ENCODE measurements around the gene UFSP1. TPM values are rescaled to one million over a fixed set of nuclear protein-coding genes. Genes with fewer than 3 reads are reported as not detected.

The UFSP1 gene
- polyA plus RNA-seq, 1 donor from 2014 or later, result 2.4 TPM

GRCh38 chr7:100901921-100902332, 12.4 kb upstream of the UFSP1 start:
- Histone ChIP-seq H3K4me3 (ENCODE audit: low read length) (no peak overlapping the region), H4K20me1 (ENCODE audit: insufficient read depth) (no peaks in the 10 kb centered on the region), H3K27me3 (ENCODE audit: insufficient read depth, low read depth, low read length) (peaks cover 11% of the 10 kb centered on the region), H2AFZ (ENCODE audit: low read depth, low read length) (no peak overlapping the region), H3K4me2 (ENCODE audit: low read length) (no peak overlapping the region), H3K36me3 (ENCODE audit: insufficient read depth, low read length) (no peaks in the 10 kb centered on the region), H3F3A (ENCODE audit: insufficient read depth, low read length, poor library complexity, severe bottlenecking) (no peaks in the 10 kb centered on the region), H3K9ac (ENCODE audit: low read length) (no peak overlapping the region), H3K27ac (ENCODE audit: low read length) (no peak overlapping the region), H3K9me3 (ENCODE audit: low read length) (no peaks in the 10 kb centered on the region), H3K79me2 (replicated peaks; ENCODE audit: insufficient read depth, low read length) (no peaks in the 10 kb centered on the region), H3K9me2 (ENCODE audit: insufficient read depth, low read length) (no peaks in the 10 kb centered on the region)
- TF ChIP-seq SMC3 (conservative IDR thresholded peaks at IDR 0.05; ENCODE audit: poor library complexity) (no peak), CTCF (IDR thresholded peaks at IDR 0.05; ENCODE audit: poor library complexity, severe bottlenecking) (no peak), EZH2 (IDR thresholded peaks at IDR 0.05; ENCODE audit: borderline replicate concordance, insufficient read depth, low read length, poor library complexity, severe bottlenecking) (no peak), EP300 (conservative IDR thresholded peaks at IDR 0.05; ENCODE audit: poor library complexity, severe bottlenecking) (no peak), POLR2AphosphoS5 (IDR thresholded peaks at IDR 0.05) (no peak), MXI1 (conservative IDR thresholded peaks at IDR 0.05; ENCODE audit: poor library complexity, severe bottlenecking) (no peak), RAD21 (conservative IDR thresholded peaks at IDR 0.05) (no peak), TAF1 (IDR thresholded peaks at IDR 0.05; ENCODE audit: low read depth) (no peak), REST (IDR thresholded peaks at IDR 0.05; ENCODE audit: borderline replicate concordance) (no peak)

- no peaks in the 10 kb centered on the region for H3F3A ChIP-seq (ENCODE audit: insufficient read depth, low read length, poor library complexity, severe bottlenecking)
- no peak overlapping the region for H3K4me2 ChIP-seq (ENCODE audit: low read length)
- H3K79me2 ChIP-seq (replicated peaks; ENCODE audit: insufficient read depth, low read length), result no peaks in the 10 kb centered on the region
- no peaks in the 10 kb centered on the region for H4K20me1 ChIP-seq (ENCODE audit: insufficient read depth)
- H2AFZ ChIP-seq (ENCODE audit: low read depth, low read length), result no peak overlapping the region
- no peaks in the 10 kb centered on the region for H3K9me3 ChIP-seq (ENCODE audit: low read length)
- no peak overlapping the region for H3K4me3 ChIP-seq (ENCODE audit: low read length)
- H3K27me3 ChIP-seq (ENCODE audit: insufficient read depth, low read depth, low read length), result peaks cover 18% of the 10 kb centered on the region
- no peak overlapping the region for H3K9ac ChIP-seq (ENCODE audit: low read length)
- TF ChIP-seq RAD21 (conservative IDR thresholded peaks at IDR 0.05) (no peak), TAF1 (IDR thresholded peaks at IDR 0.05; ENCODE audit: low read depth) (no peak)
- H3K27ac ChIP-seq (ENCODE audit: low read length), result no peak overlapping the region
- no peaks in the 10 kb centered on the region for H3K36me3 ChIP-seq (ENCODE audit: insufficient read depth, low read length)
- H3K9me2 ChIP-seq (ENCODE audit: insufficient read depth, low read length), result no peaks in the 10 kb centered on the region
These were observed 11.5 kb upstream of the UFSP1 start for GRCh38 chr7:100900978-100901377.

- H3K4me3 ChIP-seq (ENCODE audit: low read length), result no peak overlapping the region
- H3K9ac ChIP-seq (ENCODE audit: low read length), result no peak overlapping the region
- H3F3A ChIP-seq (ENCODE audit: insufficient read depth, low read length, poor library complexity, severe bottlenecking), result no peaks in the 10 kb centered on the region
- H3K4me2 ChIP-seq (ENCODE audit: low read length), result no peak overlapping the region
- no peak for TF ChIP-seq EP300 (conservative IDR thresholded peaks at IDR 0.05; ENCODE audit: poor library complexity, severe bottlenecking)
- no peak overlapping the region for H2AFZ ChIP-seq (ENCODE audit: low read depth, low read length)
- no peaks in the 10 kb centered on the region for H4K20me1 ChIP-seq (ENCODE audit: insufficient read depth)
- no peak overlapping the region for H3K27ac ChIP-seq (ENCODE audit: low read length)
- no peaks in the 10 kb centered on the region for H3K79me2 ChIP-seq (replicated peaks; ENCODE audit: insufficient read depth, low read length)
- peaks cover 28% of the 10 kb centered on the region for H3K27me3 ChIP-seq (ENCODE audit: insufficient read depth, low read depth, low read length)
- no peaks in the 10 kb centered on the region for H3K36me3 ChIP-seq (ENCODE audit: insufficient read depth, low read length)
- no peaks in the 10 kb centered on the region for H3K9me2 ChIP-seq (ENCODE audit: insufficient read depth, low read length)
- no peaks in the 10 kb centered on the region for H3K9me3 ChIP-seq (ENCODE audit: low read length)
These were observed 9.9 kb upstream of the UFSP1 start for GRCh38 chr7:100899432-100899831.
